NCI-H2171 (cell line): Measurements from ENCODE around the gene MYO16.

Experiments used
- DNase-seq: peaks from one replicate; lab custom pipeline; 2025; lab: John Stamatoyannopoulos, UW

MYO16 gene

GRCh38 chr13:108663710-108664109, 34.3 kb downstream of the MYO16 start:
- no peak for DNase-seq

GRCh38 chr13:108667205-108667604, 37.8 kb downstream of the MYO16 start:
- no peak for DNase-seq

- no peak for DNase-seq
These were observed 40.0 kb downstream of the MYO16 start for GRCh38 chr13:108669381-108669780.

- no peak for DNase-seq
These were observed 44.9 kb downstream of the MYO16 start for GRCh38 chr13:108674346-108674745.

GRCh38 chr13:108674771-108675170, 45.4 kb downstream of the MYO16 start:
- DNase-seq = no peak

- no peak for DNase-seq
These were observed 47.2 kb downstream of the MYO16 start for GRCh38 chr13:108676620-108677019.

- DNase-seq = no peak
These were observed 48.4 kb downstream of the MYO16 start for GRCh38 chr13:108677806-108678205.

GRCh38 chr13:108680011-108680410, 50.6 kb downstream of the MYO16 start:
- no peak for DNase-seq

GRCh38 chr13:108681986-108682575, 52.7 kb downstream of the MYO16 start:
- no peak for DNase-seq

- no peak for DNase-seq
These were observed 53.3 kb downstream of the MYO16 start for GRCh38 chr13:108682714-108683113.

GRCh38 chr13:108686027-108686426, 56.6 kb downstream of the MYO16 start:
- no peak for DNase-seq

- no peak for DNase-seq
These were observed 61.3 kb downstream of the MYO16 start for GRCh38 chr13:108690726-108691125.

- no peak for DNase-seq
These were observed 71.2 kb downstream of the MYO16 start for GRCh38 chr13:108700422-108701170.

GRCh38 chr13:108702171-108702570, 72.8 kb downstream of the MYO16 start:
- no peak for DNase-seq

- no peak for DNase-seq
These were observed 75.6 kb downstream of the MYO16 start for GRCh38 chr13:108705031-108705430.

- DNase-seq = no peak
These were observed 78.2 kb downstream of the MYO16 start for GRCh38 chr13:108707584-108707983.

- no peak for DNase-seq
These were observed 79.5 kb downstream of the MYO16 start for GRCh38 chr13:108708921-108709320.

GRCh38 chr13:108711386-108711785, 82.0 kb downstream of the MYO16 start:
- DNase-seq = no peak

GRCh38 chr13:108725471-108725870, 96.1 kb downstream of the MYO16 start:
- DNase-seq = no peak

GRCh38 chr13:108728370-108728769, 99.0 kb downstream of the MYO16 start:
- DNase-seq = no peak

GRCh38 chr13:108733022-108733560, 103.7 kb downstream of the MYO16 start:
- no peak for DNase-seq

- DNase-seq = no peak
These were observed 105.3 kb downstream of the MYO16 start for GRCh38 chr13:108734676-108735075.

GRCh38 chr13:108741930-108742329, 112.5 kb downstream of the MYO16 start:
- DNase-seq = no peak
